NCI-H146 (cell line): ENCODE data around the gene MAMSTR.
"Not testable (repeated sequence)": the region's sequence is repeated elsewhere in the genome, so short reads cannot be mapped to it uniquely, and the experiment has no call there.

Experiments
- DNase-seq: peaks from one replicate; lab custom pipeline; 2025; lab: John Stamatoyannopoulos, UW

Gene MAMSTR

GRCh38 chr19:48687776-48688175, 31.7 kb downstream of the MAMSTR start:
- no peak for DNase-seq

- not testable (repeated sequence) for DNase-seq
These were observed 32.9 kb downstream of the MAMSTR start for GRCh38 chr19:48686637-48687036.

- no peak for DNase-seq
These were observed 33.4 kb downstream of the MAMSTR start for GRCh38 chr19:48686088-48686487.

GRCh38 chr19:48685583-48685982, 33.9 kb downstream of the MAMSTR start:
- DNase-seq: no peak

- peak; percentile 48 for DNase-seq
These were observed 36.2 kb downstream of the MAMSTR start for GRCh38 chr19:48683349-48683748.

GRCh38 chr19:48681127-48681470, 38.4 kb downstream of the MAMSTR start:
- no peak for DNase-seq

GRCh38 chr19:48680436-48681126, 38.9 kb downstream of the MAMSTR start:
- DNase-seq: no peak

- not testable (repeated sequence) for DNase-seq
These were observed 39.5 kb downstream of the MAMSTR start for GRCh38 chr19:48680006-48680405.

- DNase-seq: no peak
These were observed 41.3 kb downstream of the MAMSTR start for GRCh38 chr19:48678201-48678600.

GRCh38 chr19:48676887-48677286, 42.6 kb downstream of the MAMSTR start:
- peak; percentile 63 for DNase-seq

GRCh38 chr19:48676487-48676886, 43.0 kb downstream of the MAMSTR start:
- no peak for DNase-seq

- DNase-seq: peak; percentile 79
These were observed 44.4 kb downstream of the MAMSTR start for GRCh38 chr19:48674921-48675824.

GRCh38 chr19:48674216-48674809, 45.2 kb downstream of the MAMSTR start:
- no peak for DNase-seq

GRCh38 chr19:48673436-48674100, 46.0 kb downstream of the MAMSTR start:
- DNase-seq: no peak

- DNase-seq: no peak
These were observed 46.5 kb downstream of the MAMSTR start, which contains the start of gene NTN5 for GRCh38 chr19:48672994-48673393. Gene NTN5 (minus strand): TSS chr19:48673017. CDS start chr19:48670986, 2,031 bp downstream.

- DNase-seq: no peak
These were observed 48.0 kb downstream of the MAMSTR start for GRCh38 chr19:48671446-48671995.

- DNase-seq: no peak
These were observed 48.7 kb downstream of the MAMSTR start for GRCh38 chr19:48670699-48671445.

- no peak for DNase-seq
These were observed 49.4 kb downstream of the MAMSTR start for GRCh38 chr19:48669903-48670668.

- no peak for DNase-seq
These were observed 50.8 kb downstream of the MAMSTR start for GRCh38 chr19:48668761-48669160.

- DNase-seq: no peak
These were observed 51.2 kb downstream of the MAMSTR start for GRCh38 chr19:48668332-48668731.
